Stimulated activated CD4-positive, alpha-beta T cell treated with anti-CD3 and anti-CD28 coated beads, TNF-alpha, amount 100 ng/mL, for 24 hours (primary cell): ENCODE data around the gene PARD3B.
"Not testable (repeated sequence)": the region's sequence is repeated elsewhere in the genome, so short reads cannot be mapped to it uniquely, and the experiment has no call there.

ENCODE experiments used
- DNase-seq, 3 experiments: peaks; one replicate each; pipeline ENCODE4 v3.0.0-alpha.2; 2020; ENCODE audit warnings: low read depth in 3 of 3

Gene PARD3B

GRCh38 chr2:205461678-205462665 is 916.7 kb downstream of the PARD3B start:
- DNase-seq = peak in 1 of 3 experiments; percentile 2

GRCh38 chr2:205462681-205463345 is 917.5 kb downstream of the PARD3B start:
- DNase-seq = no peak

- no peak for DNase-seq
Observed at GRCh38 chr2:205463466-205464025, 918.3 kb downstream of the PARD3B start.

GRCh38 chr2:205464681-205465080 is 919.4 kb downstream of the PARD3B start:
- DNase-seq = no peak

- DNase-seq = no peak
Observed at GRCh38 chr2:205465791-205466190, 920.5 kb downstream of the PARD3B start.

GRCh38 chr2:205471776-205472175 is 926.5 kb downstream of the PARD3B start:
- no peak for DNase-seq

GRCh38 chr2:205473791-205474190 is 928.5 kb downstream of the PARD3B start:
- no peak for DNase-seq

- DNase-seq = no peak
Observed at GRCh38 chr2:205474741-205475415, 929.6 kb downstream of the PARD3B start.

GRCh38 chr2:205475416-205475768 is 930.1 kb downstream of the PARD3B start:
- DNase-seq = no peak

- no peak for DNase-seq
Observed at GRCh38 chr2:205477016-205477705, 931.9 kb downstream of the PARD3B start.

- no peak for DNase-seq
Observed at GRCh38 chr2:205481861-205482260, 936.6 kb downstream of the PARD3B start.

- DNase-seq = no peak
Observed at GRCh38 chr2:205482399-205483081, 937.3 kb downstream of the PARD3B start.

- DNase-seq = no peak
Observed at GRCh38 chr2:205483095-205483494, 937.8 kb downstream of the PARD3B start.

GRCh38 chr2:205484215-205484614 is 938.9 kb downstream of the PARD3B start:
- no peak for DNase-seq

GRCh38 chr2:205484764-205485163 is 939.5 kb downstream of the PARD3B start:
- DNase-seq = no peak

GRCh38 chr2:205493528-205493927 is 948.3 kb downstream of the PARD3B start:
- DNase-seq = not testable (repeated sequence)

- DNase-seq = no peak
Observed at GRCh38 chr2:205494537-205495235, 949.4 kb downstream of the PARD3B start.

- DNase-seq = no peak
Observed at GRCh38 chr2:205495819-205496218, 950.5 kb downstream of the PARD3B start.

GRCh38 chr2:205496370-205496769 is 951.1 kb downstream of the PARD3B start:
- DNase-seq = no peak

- DNase-seq = no peak
Observed at GRCh38 chr2:205496772-205497171, 951.5 kb downstream of the PARD3B start.
